ENCODE results near the gene HDAC4. TPM values are rescaled to one million over a fixed set of nuclear protein-coding genes. Genes with fewer than 3 reads are reported as not detected.

The HDAC4 gene
- polyA plus RNA-seq, 1 experiment, result 4.4 TPM

DNA sequence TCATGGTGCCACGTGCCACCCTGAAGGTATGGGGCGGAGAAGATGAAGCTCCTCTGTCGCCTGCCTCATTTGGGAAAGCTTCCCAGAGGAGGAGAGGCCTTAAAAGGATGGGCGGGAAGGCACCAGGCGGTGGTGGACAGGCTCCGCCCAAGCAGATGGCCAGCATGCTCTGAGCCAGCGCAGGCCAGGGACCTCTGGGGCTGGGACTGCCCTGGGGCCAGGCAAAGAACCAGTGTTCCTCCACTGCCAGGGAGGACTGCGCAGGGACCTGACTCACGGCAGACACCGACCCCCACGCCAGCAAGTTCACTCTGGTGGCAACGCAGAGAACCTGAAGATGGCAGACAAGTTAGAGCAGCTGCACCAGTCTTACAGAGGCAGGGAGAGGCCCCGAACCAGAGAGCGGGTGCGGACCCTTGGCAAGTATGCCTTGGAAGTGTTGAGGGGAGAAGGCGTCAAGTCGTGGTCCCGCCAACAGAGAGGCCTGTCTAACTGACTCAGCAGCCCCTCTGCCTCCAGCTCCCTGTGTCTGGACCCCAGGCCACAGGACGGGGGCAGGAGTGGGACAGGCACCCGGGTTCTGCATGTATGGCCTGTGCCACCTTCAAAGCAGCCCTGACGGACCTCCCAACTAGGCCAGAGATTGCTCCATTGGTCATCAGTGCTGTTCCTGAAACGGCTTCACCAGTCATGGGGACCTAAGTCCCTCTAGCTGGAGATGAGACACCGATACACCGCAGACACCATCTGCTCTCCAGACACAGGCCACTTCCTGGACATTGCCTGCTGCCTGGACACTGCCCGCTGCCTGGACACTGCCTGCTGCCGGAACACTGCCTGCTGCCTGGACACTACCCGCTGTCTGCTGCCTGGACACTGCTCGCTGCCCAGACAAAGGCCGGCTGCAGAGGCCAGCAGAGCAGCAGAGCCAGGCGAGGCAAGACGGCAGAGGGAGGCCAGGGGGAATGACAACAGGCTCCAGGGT lies 124.7 kb downstream of the HDAC4 start:
- ChIA-PET POLR2A (interaction anchor here (0.6 kb wide), 2 partner anchors 52 to 123 kb away, joined by 3 read pairs; no protein-coding TSS in a partner anchor), CTCF (interaction anchor here (0.6 to 1.0 kb wide), 6 partner anchors 12 to 111 kb away, joined by 3 to 5 read pairs (median 3); no protein-coding TSS in a partner anchor)

DNA sequence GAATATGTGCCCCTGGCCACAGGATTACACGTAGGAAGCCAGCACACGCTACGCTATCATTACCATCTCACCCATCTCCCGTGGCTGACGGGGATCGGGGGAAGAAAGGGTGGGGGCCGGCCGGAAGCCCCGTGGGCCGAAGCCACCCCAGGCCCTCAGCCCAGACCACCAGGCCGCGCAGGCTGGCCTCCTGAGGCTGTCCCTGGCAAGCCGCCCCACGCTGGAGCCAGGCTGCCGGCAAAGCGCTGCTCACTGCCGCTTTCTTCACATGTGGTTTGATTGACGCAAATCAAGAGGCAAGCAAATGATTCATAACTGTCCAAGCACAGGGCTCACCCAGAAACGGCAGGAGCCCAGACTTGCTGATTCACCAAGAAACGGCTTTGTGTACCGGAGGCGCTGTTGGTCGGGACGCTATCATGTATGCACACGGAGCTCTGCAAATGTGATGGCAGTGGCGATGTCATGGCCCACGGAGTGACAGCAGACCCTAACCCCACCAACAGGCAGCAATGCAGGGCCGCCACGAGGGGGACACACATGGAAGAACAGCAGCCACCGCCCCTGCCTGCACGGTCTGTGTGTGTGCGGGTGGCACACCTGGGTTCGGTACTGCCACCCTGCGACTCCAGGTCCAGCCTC lies 125.7 kb downstream of the HDAC4 start:
- Histone ChIP-seq H3K4me3 (ENCODE audit: low read depth, low read length) (peak overlapping the region; percentile 7; the same call in 1 of the 2 replicates), H3K27me3 (ENCODE audit: control insufficient read depth, insufficient read depth, low read length) (no peaks in the 10 kb centered on the region), H3K36me3 (ENCODE audit: control insufficient read depth, insufficient read depth, low read length) (no peaks in the 10 kb centered on the region)
- TF ChIP-seq, protein P1, sequence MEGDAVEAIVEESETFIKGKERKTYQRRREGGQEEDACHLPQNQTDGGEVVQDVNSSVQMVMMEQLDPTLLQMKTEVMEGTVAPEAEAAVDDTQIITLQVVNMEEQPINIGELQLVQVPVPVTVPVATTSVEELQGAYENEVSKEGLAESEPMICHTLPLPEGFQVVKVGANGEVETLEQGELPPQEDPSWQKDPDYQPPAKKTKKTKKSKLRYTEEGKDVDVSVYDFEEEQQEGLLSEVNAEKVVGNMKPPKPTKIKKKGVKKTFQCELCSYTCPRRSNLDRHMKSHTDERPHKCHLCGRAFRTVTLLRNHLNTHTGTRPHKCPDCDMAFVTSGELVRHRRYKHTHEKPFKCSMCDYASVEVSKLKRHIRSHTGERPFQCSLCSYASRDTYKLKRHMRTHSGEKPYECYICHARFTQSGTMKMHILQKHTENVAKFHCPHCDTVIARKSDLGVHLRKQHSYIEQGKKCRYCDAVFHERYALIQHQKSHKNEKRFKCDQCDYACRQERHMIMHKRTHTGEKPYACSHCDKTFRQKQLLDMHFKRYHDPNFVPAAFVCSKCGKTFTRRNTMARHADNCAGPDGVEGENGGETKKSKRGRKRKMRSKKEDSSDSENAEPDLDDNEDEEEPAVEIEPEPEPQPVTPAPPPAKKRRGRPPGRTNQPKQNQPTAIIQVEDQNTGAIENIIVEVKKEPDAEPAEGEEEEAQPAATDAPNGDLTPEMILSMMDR (IDR thresholded peaks at IDR 0.05; ENCODE audit: insufficient read depth, low read depth, low read length), result peak; percentile 25; the same call in 1 of the 2 replicates
- ChIA-PET CTCF (interaction anchor here (0.6 to 1.0 kb wide), 3 partner anchors 11 to 19 kb away, joined by 3 to 5 read pairs (median 3); no protein-coding TSS in a partner anchor), POLR2A (interaction anchor here (0.6 kb wide), 2 partner anchors 53 to 124 kb away, joined by 3 read pairs; no protein-coding TSS in a partner anchor)
- DNase-seq (ENCODE audit: low read depth), result peak; percentile 82

More for the DNA sequence above, 124.7 kb downstream of the HDAC4 start:
- no peak overlapping the region for H3K4me3 ChIP-seq (ENCODE audit: low read depth, low read length)
- peak; percentile 67 for DNase-seq (ENCODE audit: low read depth)
- no peaks in the 10 kb centered on the region for H3K36me3 ChIP-seq (ENCODE audit: control insufficient read depth, insufficient read depth, low read length)
- TF ChIP-seq, protein P1 (IDR thresholded peaks at IDR 0.05; ENCODE audit: insufficient read depth, low read depth, low read length), result no peak
- H3K27me3 ChIP-seq (ENCODE audit: control insufficient read depth, insufficient read depth, low read length), result no peaks in the 10 kb centered on the region

DNA sequence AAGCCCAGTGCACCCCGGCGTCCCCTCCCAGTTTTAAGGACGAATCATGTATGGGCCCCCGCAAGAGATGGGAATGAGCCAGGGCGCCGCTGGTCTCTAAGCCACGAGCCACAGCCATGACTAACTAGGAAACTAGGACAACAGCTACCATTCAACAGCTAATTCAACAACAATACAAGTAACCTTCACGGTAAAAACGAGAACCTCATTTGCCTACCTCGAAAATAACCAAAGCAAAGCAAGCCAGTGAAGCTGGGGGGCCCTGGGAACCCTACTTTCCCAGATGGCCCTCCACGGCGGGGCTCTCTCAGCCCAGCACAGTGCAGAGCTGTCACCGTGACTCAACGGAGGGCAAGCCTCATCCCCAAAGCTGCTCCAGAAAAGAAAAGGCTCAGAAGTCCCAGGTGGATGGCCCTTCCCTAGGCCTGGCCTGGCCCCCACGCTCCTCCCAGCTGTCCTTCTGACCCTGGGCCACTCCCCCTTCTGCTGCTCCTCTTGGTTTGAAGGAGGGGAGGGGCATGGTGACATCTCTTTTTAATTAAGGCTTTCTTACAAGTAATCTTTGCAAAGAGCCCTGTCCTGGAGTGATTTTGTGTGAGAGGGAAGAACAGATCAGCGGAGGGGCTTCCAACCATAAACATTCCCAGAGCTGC lies 126.3 kb downstream of the HDAC4 start:
- POLR2A ChIA-PET, result no interaction called here
- H3K4me3 ChIP-seq (ENCODE audit: low read depth, low read length), result no peak overlapping the region
- no peak for DNase-seq (ENCODE audit: low read depth)
- TF ChIP-seq, protein P1 (IDR thresholded peaks at IDR 0.05; ENCODE audit: insufficient read depth, low read depth, low read length), result no peak
- H3K27me3 ChIP-seq (ENCODE audit: control insufficient read depth, insufficient read depth, low read length), result no peaks in the 10 kb centered on the region
- CTCF ChIA-PET, result interaction anchor here (0.6 kb wide), 1 partner anchor 21 kb away, joined by 3 read pairs; no protein-coding TSS in a partner anchor
- no peaks in the 10 kb centered on the region for H3K36me3 ChIP-seq (ENCODE audit: control insufficient read depth, insufficient read depth, low read length)

DNA sequence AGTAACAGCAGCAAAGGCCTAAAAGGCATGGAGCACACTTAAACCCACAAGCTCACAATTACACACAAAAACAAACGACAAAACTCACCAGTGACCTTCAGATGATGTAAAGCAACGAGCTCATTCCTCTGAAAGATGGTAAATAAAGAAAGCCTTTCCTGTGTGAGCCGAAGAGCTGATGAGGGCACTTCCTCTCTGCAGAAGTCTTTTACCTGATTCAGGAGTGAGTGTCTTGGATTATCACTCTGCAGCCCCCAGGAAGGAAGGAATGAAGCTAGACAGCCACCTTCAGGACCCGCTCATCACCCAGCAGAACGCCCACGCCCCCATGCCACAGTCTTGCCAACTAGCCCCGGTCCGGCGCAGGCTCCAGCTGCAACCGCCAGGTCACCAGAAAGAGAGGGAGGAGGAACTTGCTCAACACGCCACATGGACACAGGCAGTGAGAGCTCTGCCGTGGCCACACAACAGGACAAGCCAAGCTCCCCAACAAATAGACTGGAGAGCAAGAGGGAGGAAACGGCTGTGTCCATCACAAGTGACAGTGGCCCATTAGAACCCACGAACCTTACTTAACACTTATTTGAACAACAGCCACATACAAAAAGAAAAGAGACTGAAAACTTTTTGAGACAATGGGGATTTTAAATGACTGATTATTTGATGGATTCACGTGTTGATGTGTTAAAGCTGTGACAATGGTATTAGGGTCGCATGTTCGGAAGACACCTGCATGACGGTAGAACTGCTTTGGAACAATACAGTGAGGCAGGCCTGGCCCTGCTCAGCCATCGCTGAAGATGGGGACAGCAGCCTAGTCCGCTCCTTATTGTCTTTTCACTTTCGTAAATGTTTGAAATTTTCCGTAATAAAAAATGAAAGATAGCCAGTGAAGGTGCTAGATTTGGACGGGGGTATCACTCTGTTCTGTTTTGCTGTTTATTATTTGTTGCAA lies 127.3 kb downstream of the HDAC4 start:
- Histone ChIP-seq H3K36me3 (ENCODE audit: control insufficient read depth, insufficient read depth, low read length) (no peaks in the 10 kb centered on the region), H3K27me3 (ENCODE audit: control insufficient read depth, insufficient read depth, low read length) (no peaks in the 10 kb centered on the region), H3K4me3 (ENCODE audit: low read depth, low read length) (no peak overlapping the region)
- no peak for DNase-seq (ENCODE audit: low read depth)
- TF ChIP-seq, protein P1 (IDR thresholded peaks at IDR 0.05; ENCODE audit: insufficient read depth, low read depth, low read length), result no peak
- ChIA-PET POLR2A (no interaction called here), CTCF (interaction anchor here (0.6 kb wide), 1 partner anchor 20 kb away, joined by 3 read pairs; no protein-coding TSS in a partner anchor)
